ENCODE results near the gene TCN2.

TCN2 gene

GRCh38 chr22:30569674-30570202 is 37.2 kb upstream of the TCN2 start:
- no CpG with 5 or more reads among the region's 10 CpGs for WGBS (ENCODE audit: extremely low coverage, insufficient coverage, insufficient read length)
- H3K9ac ChIP-seq (ENCODE audit: low read length) = no peak overlapping the region
- H3K79me2 ChIP-seq (ENCODE audit: control insufficient read depth, insufficient read depth, low read length, poor library complexity) = no peaks in the 10 kb centered on the region
- H2BK120ac ChIP-seq (ENCODE audit: insufficient read depth, low read length, poor library complexity) = no peak overlapping the region
- no peak overlapping the region for H3K23ac ChIP-seq (ENCODE audit: low read length)
- no peak overlapping the region for H3K4me2 ChIP-seq (ENCODE audit: low read length)
- H2BK12ac ChIP-seq (ENCODE audit: low read length) = no peak overlapping the region
- H3K4ac ChIP-seq (ENCODE audit: low read depth, low read length) = no peak overlapping the region
- peaks cover 1 to 5% of the 10 kb centered on the region in 2 experiments for H3K4me1 ChIP-seq (ENCODE audit: control insufficient read depth in 1 of 2, insufficient read depth in 2 of 2, low read length in 2 of 2)
- H4K8ac ChIP-seq (ENCODE audit: low read depth, low read length) = no peak overlapping the region
- no peak overlapping the region for H4K12ac ChIP-seq (ENCODE audit: low read depth, low read length)
- no peaks in the 10 kb centered on the region for H3K9me3 ChIP-seq (ENCODE audit: insufficient read depth, low read depth, low read length)
- no peak overlapping the region for H3K18ac ChIP-seq (ENCODE audit: low read length)
- no peak for DNase-seq
- H3K14ac ChIP-seq (ENCODE audit: low read length) = no peak overlapping the region
- no peaks in the 10 kb centered on the region for H3K27me3 ChIP-seq (ENCODE audit: insufficient read depth, low read length)
- no peaks in the 10 kb centered on the region for H3K36me3 ChIP-seq (ENCODE audit: control insufficient read depth in 1 of 2, insufficient read depth in 2 of 2, low read length in 2 of 2)
- H4K91ac ChIP-seq (ENCODE audit: low read depth, low read length) = no peak overlapping the region
- H3K4me3 ChIP-seq (ENCODE audit: low read depth, low read length) = no peak overlapping the region
- H2BK5ac ChIP-seq (ENCODE audit: low read depth, low read length, poor library complexity) = no peak overlapping the region
- H2AK5ac ChIP-seq (ENCODE audit: low read length) = no peak overlapping the region
- H3K27ac ChIP-seq (ENCODE audit: low read depth, low read length) = no peak overlapping the region
- H3K79me1 ChIP-seq (ENCODE audit: low read length) = no peaks in the 10 kb centered on the region
- H2AFZ ChIP-seq (ENCODE audit: insufficient read depth, low read length, poor library complexity) = no peak overlapping the region

- no peak overlapping the region for H3K23ac ChIP-seq (ENCODE audit: low read length)
- no peak overlapping the region for H3K4me2 ChIP-seq (ENCODE audit: low read length)
- no peak overlapping the region for H4K91ac ChIP-seq (ENCODE audit: low read depth, low read length)
- H3K18ac ChIP-seq (ENCODE audit: low read length) = no peak overlapping the region
- H2AK5ac ChIP-seq (ENCODE audit: low read length) = no peak overlapping the region
- no peak overlapping the region for H3K27ac ChIP-seq (ENCODE audit: low read depth, low read length)
- H3K9me3 ChIP-seq (ENCODE audit: insufficient read depth, low read depth, low read length) = no peaks in the 10 kb centered on the region
- WGBS (ENCODE audit: extremely low coverage, insufficient coverage, insufficient read length) = no CpG with 5 or more reads among the region's 6 CpGs
- no peak overlapping the region for H2BK5ac ChIP-seq (ENCODE audit: low read depth, low read length, poor library complexity)
- no peaks in the 10 kb centered on the region for H3K27me3 ChIP-seq (ENCODE audit: insufficient read depth, low read length)
- no peaks in the 10 kb centered on the region for H3K79me2 ChIP-seq (ENCODE audit: control insufficient read depth, insufficient read depth, low read length, poor library complexity)
- H4K12ac ChIP-seq (ENCODE audit: low read depth, low read length) = no peak overlapping the region
- no peak overlapping the region for H3K9ac ChIP-seq (ENCODE audit: low read length)
- no peaks in the 10 kb centered on the region for H3K79me1 ChIP-seq (ENCODE audit: low read length)
- DNase-seq = peak in 1 of 2 donors; percentile 84
- H4K8ac ChIP-seq (ENCODE audit: low read depth, low read length) = no peak overlapping the region
- peaks cover 16 to 19% of the 10 kb centered on the region in 2 experiments for H3K36me3 ChIP-seq (ENCODE audit: control insufficient read depth in 1 of 2, insufficient read depth in 2 of 2, low read length in 2 of 2)
- no peak overlapping the region for H2BK120ac ChIP-seq (ENCODE audit: insufficient read depth, low read length, poor library complexity)
- H3K14ac ChIP-seq (ENCODE audit: low read length) = no peak overlapping the region
- no peak overlapping the region for H2BK12ac ChIP-seq (ENCODE audit: low read length)
- no peak overlapping the region for H3K4ac ChIP-seq (ENCODE audit: low read depth, low read length)
- H2AFZ ChIP-seq (ENCODE audit: insufficient read depth, low read length, poor library complexity) = no peak overlapping the region
- H3K4me1 ChIP-seq (ENCODE audit: control insufficient read depth in 1 of 2, insufficient read depth in 2 of 2, low read length in 2 of 2) = peaks cover 6 to 10% of the 10 kb centered on the region in 2 experiments
- H3K4me3 ChIP-seq (ENCODE audit: low read depth, low read length) = no peak overlapping the region
Observed at GRCh38 chr22:30572210-30572609, 34.8 kb upstream of the TCN2 start.

GRCh38 chr22:30572840-30573593 is 34.0 kb upstream of the TCN2 start:
- Histone ChIP-seq H3K27ac (ENCODE audit: low read depth, low read length) (no peak overlapping the region), H4K91ac (ENCODE audit: low read depth, low read length) (no peak overlapping the region), H2AK5ac (ENCODE audit: low read length) (no peak overlapping the region), H2BK12ac (ENCODE audit: low read length) (no peak overlapping the region), H3K4ac (ENCODE audit: low read depth, low read length) (no peak overlapping the region), H3K9me3 (ENCODE audit: insufficient read depth, low read depth, low read length) (no peaks in the 10 kb centered on the region), H3K79me1 (ENCODE audit: low read length) (no peaks in the 10 kb centered on the region), H3K18ac (ENCODE audit: low read length) (no peak overlapping the region), H2BK5ac (ENCODE audit: low read depth, low read length, poor library complexity) (no peak overlapping the region), H2BK120ac (ENCODE audit: insufficient read depth, low read length, poor library complexity) (no peak overlapping the region), H3K9ac (ENCODE audit: low read length) (no peak overlapping the region), H2AFZ (ENCODE audit: insufficient read depth, low read length, poor library complexity) (no peak overlapping the region), H3K23ac (ENCODE audit: low read length) (no peak overlapping the region), H3K4me2 (ENCODE audit: low read length) (no peak overlapping the region), H4K12ac (ENCODE audit: low read depth, low read length) (no peak overlapping the region), H3K4me1 (ENCODE audit: control insufficient read depth in 1 of 2, insufficient read depth in 2 of 2, low read length in 2 of 2) (peaks cover 6 to 10% of the 10 kb centered on the region in 2 experiments), H3K79me2 (ENCODE audit: control insufficient read depth, insufficient read depth, low read length, poor library complexity) (no peaks in the 10 kb centered on the region), H3K14ac (ENCODE audit: low read length) (no peak overlapping the region), H3K27me3 (ENCODE audit: insufficient read depth, low read length) (no peaks in the 10 kb centered on the region), H3K36me3 (ENCODE audit: control insufficient read depth in 1 of 2, insufficient read depth in 2 of 2, low read length in 2 of 2) (peaks cover 18 to 25% of the 10 kb centered on the region in 2 experiments), H4K8ac (ENCODE audit: low read depth, low read length) (no peak overlapping the region), H3K4me3 (ENCODE audit: low read depth, low read length) (no peak overlapping the region)
- no peak for DNase-seq
- no CpG with 5 or more reads among the region's 12 CpGs for WGBS (ENCODE audit: extremely low coverage, insufficient coverage, insufficient read length)

- peaks cover 24 to 31% of the 10 kb centered on the region in 2 experiments for H3K36me3 ChIP-seq (ENCODE audit: control insufficient read depth in 1 of 2, insufficient read depth in 2 of 2, low read length in 2 of 2)
- no peak overlapping the region for H2BK5ac ChIP-seq (ENCODE audit: low read depth, low read length, poor library complexity)
- no peak overlapping the region for H3K18ac ChIP-seq (ENCODE audit: low read length)
- H3K9ac ChIP-seq (ENCODE audit: low read length) = no peak overlapping the region
- H2AK5ac ChIP-seq (ENCODE audit: low read length) = no peak overlapping the region
- no peaks in the 10 kb centered on the region for H3K27me3 ChIP-seq (ENCODE audit: insufficient read depth, low read length)
- no peak overlapping the region for H3K4me2 ChIP-seq (ENCODE audit: low read length)
- H4K8ac ChIP-seq (ENCODE audit: low read depth, low read length) = no peak overlapping the region
- no peak overlapping the region for H3K14ac ChIP-seq (ENCODE audit: low read length)
- peaks cover 6 to 10% of the 10 kb centered on the region in 2 experiments for H3K4me1 ChIP-seq (ENCODE audit: control insufficient read depth in 1 of 2, insufficient read depth in 2 of 2, low read length in 2 of 2)
- H3K23ac ChIP-seq (ENCODE audit: low read length) = no peak overlapping the region
- H4K12ac ChIP-seq (ENCODE audit: low read depth, low read length) = no peak overlapping the region
- no peaks in the 10 kb centered on the region for H3K9me3 ChIP-seq (ENCODE audit: insufficient read depth, low read depth, low read length)
- H3K27ac ChIP-seq (ENCODE audit: low read depth, low read length) = no peak overlapping the region
- H3K4me3 ChIP-seq (ENCODE audit: low read depth, low read length) = no peak overlapping the region
- H3K79me2 ChIP-seq (ENCODE audit: control insufficient read depth, insufficient read depth, low read length, poor library complexity) = no peaks in the 10 kb centered on the region
- no peak for DNase-seq
- WGBS (ENCODE audit: extremely low coverage, insufficient coverage, insufficient read length) = no CpG with 5 or more reads among the region's 7 CpGs
- no peak overlapping the region for H2AFZ ChIP-seq (ENCODE audit: insufficient read depth, low read length, poor library complexity)
- no peak overlapping the region for H4K91ac ChIP-seq (ENCODE audit: low read depth, low read length)
- H3K4ac ChIP-seq (ENCODE audit: low read depth, low read length) = no peak overlapping the region
- no peaks in the 10 kb centered on the region for H3K79me1 ChIP-seq (ENCODE audit: low read length)
- no peak overlapping the region for H2BK12ac ChIP-seq (ENCODE audit: low read length)
- H2BK120ac ChIP-seq (ENCODE audit: insufficient read depth, low read length, poor library complexity) = no peak overlapping the region
Observed at GRCh38 chr22:30573594-30574094, 33.3 kb upstream of the TCN2 start.

Data from trophoblast cell (in vitro differentiated cells and primary cell).